Measurements from ENCODE around the gene CENPV.
"Not testable (repeated sequence)": the region's sequence is repeated elsewhere in the genome, so short reads cannot be mapped to it uniquely, and the experiment has no call there.

The CENPV gene

DNA sequence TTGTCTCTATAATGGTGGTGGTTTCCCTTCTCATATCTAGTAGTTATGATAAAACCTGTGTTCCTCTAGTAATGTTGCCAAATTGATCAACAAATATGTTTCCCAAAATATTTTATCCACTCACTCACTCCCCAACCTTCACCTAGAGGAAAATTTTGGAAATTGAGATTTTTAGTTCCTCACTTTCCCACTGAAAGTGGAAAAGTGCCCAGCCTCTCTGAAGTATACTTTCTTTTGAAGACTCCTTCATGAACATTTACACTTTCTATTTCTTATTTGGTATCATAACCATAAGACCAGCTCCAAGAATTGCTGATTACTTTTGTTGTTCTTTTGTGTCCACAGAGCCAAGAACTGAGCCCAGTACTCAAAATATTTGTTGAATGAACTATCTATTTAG lies 5.1 kb upstream of the CENPV start:
- no peak for DNase-seq

DNA sequence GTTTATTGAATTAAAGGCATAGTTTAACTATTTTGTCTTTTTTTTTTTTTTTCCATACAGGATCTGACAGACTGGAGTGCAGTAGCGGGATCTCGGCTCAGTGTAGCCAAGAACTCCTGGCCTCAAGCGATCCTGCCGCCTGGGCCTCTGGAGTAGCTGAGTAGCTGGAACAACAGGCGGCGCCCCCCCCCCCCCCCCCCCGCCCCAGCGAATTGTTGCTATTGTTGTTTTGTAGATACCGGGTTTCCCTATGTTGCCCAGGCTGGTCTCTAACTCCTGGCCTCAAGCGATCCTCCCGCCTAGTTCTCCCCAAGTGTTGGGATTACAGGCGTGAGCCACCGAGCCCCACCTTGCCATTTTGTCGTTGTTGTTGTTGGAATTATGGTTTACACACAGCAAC lies 1.3 kb upstream of the CENPV start:
- no peak for DNase-seq

DNA sequence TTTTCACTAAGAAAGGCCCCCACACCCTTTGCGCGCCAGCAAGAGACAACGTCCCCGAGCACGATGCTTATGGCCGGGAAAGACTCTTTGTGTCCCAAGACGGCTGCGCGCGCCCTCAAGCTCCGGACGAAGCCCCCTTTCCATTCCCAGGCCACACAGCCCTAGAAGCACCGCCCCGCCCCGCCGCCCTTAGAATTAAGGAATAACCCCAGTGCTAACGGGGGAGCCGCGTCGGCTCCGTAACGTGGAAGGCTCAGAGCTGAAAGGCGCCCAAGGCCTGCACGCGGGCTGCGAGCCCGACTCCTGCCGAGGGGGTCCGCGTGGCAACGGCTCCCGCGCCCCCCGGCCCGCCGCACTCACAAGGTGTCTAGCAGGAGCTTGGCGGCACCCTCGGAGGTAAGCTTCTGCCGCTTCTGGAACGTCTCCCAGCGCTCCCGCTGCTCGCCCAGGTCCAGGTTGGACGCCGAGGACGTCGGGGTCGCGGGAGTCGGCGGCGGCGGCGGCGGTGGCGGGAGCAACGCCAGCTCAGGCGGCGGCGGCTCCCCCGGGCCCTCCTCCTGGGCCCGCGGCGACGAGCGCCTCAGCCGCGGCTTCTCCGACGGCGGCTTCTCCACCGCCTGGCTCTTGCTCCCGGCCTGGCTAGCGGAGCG lies 477 bp downstream of the CENPV start:
- DNase-seq: no peak

DNA sequence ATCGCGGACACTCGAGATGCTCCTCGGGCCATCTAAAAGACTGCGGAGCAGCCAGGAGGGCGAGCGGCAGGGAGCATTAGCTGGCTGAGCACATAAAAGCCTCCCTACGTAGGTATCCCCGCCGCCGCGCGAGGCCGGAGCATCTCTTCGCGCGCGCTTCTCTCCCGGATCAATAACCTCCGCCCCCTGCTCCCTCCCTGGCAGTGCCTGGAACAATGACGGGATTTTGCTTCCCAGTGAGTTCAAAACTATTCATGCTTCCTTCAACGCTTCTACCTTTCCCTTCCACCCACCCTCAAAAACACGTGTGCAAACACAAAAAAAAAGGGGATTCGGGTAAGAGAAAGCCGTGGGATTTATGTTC lies 984 bp downstream of the CENPV start:
- peak; percentile 33 for DNase-seq

DNA sequence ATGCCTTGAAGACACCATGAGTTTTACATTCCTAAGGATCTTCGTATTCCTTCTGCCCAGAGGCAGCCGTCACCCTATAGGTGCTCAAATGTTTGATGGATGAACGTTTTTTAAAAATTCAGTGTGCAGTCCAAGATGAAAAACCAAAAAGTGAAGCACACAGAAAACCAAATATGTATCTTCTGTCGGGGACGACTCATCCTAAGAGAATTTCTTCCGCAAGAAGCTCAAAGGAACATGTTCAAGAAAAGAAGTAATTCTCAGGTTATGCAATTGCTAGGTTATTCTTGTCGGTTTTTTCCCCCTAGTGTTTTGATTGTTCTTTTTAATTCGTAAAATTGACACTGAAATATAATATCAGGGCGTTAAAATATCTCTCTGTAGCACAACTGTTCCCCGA lies 1.4 kb downstream of the CENPV start:
- no peak for DNase-seq

DNA sequence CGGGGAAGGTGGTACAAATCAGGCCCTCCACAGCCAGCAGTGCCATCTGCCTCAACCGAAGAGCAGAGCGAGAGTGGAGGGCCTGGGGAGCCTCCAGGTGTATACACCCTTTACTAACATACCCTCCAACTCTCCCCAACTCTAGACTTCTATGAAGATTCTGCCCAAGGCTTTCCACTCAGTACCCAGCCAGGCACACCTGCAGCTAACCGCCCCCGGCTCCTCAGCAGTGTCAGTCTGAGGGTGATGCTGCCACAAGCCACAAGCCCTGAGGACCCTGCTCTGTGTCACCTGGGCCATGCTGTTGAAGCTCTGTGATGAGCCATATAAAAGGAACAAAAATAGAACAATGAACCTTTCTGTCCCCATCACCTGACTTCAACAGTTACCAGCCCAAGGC lies 3.8 kb downstream of the CENPV start:
- DNase-seq: no peak

DNA sequence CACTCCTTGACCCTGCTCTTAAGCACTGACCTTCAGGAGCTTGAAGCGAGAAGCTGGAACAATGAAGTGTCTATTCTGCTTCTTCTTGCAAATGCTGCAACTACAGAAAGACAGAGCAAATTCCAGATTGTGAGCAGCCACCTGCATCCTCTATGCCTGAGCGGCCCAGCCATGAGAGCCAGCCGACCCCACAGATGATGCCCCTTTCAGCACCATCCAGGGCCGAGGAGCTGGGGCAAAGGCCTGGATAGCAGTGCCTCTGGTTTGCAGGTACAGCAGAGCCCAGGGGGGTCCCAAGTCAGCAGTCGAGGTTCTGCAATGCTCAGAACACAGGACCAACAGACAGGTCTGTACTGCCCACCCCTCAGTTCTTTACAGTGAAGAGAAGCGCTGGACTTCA lies 4.7 kb downstream of the CENPV start:
- DNase-seq: no peak

DNA sequence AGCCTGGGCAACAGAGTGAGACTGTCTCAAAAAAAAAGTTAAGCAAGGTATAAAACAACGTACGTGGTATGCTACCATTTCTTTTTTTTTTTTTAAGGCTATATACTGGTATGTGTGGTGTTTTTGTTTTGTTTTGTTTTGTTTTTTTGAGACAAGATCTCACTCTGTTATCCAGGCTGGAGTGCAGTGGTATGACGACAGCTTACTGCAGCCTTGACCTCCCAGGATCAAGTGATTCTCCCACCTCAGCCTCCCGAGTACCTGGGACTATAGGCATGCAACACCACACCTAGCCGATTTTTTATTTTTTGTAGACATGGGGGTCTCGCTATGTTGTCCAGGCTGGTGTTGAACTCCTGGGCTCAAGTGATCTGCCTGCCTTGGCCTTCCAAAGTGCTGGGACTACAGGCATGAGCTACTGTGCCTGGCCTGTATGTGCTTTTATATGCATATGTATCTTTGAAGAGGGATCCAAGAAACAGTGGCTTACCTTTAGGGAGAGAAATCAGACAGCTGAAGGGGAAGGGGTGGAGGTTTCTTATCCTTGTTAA lies 6.5 kb downstream of the CENPV start:
- no peak for DNase-seq

DNA sequence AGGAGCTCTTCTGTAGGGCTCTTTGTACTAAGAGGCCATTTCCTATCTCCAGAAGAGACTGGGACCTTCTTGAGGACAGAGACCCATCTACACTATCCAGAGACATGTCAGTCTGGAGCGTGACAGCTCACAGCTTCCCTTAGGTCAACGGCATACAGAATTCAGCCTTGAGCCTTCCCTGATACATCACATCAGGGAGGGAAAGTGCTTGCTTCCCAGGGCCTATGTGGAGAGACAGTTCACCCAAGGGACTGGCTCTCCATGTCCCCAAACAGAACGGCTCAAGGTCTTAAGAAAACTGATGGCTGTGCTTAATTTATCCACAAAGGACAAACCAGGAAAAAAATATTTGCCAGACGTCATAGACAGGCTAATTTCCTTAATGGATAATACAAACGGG lies 7.7 kb downstream of the CENPV start:
- DNase-seq: no peak

DNA sequence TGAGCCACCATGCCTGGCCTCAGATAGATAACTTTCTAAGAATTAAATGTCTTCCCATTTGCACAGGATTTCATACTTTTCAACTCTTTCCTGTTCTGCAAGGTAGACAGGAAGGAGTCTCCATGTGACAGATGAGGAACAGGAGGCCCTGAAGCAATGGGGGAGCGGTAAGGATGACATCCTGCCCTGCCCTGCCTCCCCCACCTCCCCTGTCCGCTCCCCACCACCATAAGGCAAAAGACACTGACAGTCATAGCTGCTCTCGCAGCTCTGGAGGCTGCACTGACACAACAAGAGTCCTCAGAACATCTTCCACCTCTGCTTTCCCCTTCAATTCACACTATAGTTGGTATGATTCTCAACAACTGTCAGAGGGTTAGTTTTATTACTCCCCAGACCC lies 9.7 kb downstream of the CENPV start:
- no peak for DNase-seq

DNA sequence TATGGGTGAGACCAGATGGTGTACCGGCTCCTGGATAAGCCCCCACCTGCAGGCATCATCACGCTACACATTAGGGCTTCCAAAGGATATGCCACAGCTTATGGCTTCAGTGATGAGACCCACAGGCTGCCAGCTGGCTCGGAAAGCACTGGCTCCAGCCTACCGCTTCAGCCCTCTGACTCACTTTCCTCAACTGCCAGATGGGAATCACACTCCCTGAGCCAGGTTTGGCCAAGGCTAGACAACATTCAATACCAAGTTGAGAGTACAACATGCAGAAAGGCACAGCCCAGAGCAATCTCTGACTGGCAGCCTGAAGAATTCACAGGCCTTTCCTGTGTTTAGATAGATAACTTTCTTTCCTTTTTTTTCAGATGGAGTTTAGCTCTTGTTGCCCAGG lies 10.3 kb downstream of the CENPV start:
- no peak for DNase-seq

DNA sequence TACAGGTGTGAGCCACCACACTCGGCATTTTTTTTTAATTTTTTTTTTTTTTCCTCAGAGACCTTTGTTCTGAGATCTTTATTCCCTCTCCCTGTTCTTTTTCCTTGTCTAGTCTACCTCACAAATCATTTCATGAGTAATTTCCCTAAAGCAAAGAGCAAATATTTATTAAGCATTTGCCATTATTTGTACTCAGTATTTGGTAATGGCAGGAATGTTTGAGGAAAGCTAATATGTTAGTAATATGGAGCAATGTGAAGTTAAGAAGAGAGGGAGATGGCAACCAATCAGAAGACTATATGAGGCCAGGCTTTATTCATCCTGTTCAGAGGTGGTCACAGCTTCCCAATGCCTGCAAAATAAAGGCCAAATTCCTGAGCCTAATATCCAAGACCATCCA lies 13.3 kb downstream of the CENPV start:
- no peak for DNase-seq

DNA sequence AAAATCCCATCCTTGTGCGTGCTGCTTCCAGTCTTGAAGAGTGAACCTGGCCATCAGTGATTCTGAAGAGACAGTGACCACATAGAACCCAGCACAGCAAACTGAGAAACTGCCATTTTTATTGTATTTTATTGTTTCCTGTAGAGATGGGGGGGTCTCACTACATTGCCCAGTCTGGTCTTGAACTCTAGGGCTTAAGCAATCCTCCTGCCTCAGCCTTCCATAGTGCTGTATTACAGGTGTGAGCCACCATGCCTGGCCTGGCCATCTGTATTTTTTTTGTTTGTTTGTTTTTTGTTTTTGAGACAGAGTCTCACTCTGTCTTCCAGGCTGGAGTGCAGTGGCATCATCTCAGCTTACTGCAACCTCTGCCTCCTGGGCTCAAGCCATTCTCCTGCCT lies 13.9 kb downstream of the CENPV start:
- DNase-seq: no peak

DNA sequence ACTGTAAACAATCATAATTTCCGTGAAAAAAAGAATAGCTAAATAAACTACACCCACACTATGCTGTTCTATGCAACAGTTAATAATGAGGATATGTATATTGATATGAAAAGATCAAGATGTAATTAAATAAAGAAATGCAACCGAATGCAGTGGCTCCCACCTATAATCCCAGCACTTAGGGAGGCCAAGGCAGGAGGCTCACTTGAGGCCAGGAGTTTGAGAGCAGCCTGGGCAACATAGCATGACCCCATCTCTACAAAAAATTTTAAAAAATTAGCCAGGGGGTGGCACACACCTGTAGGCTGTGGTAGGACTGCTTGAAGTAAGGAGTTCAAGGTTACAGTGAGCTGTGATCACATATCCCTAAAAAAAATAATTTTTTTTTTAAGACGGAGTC lies 14.9 kb downstream of the CENPV start:
- no peak for DNase-seq

DNA sequence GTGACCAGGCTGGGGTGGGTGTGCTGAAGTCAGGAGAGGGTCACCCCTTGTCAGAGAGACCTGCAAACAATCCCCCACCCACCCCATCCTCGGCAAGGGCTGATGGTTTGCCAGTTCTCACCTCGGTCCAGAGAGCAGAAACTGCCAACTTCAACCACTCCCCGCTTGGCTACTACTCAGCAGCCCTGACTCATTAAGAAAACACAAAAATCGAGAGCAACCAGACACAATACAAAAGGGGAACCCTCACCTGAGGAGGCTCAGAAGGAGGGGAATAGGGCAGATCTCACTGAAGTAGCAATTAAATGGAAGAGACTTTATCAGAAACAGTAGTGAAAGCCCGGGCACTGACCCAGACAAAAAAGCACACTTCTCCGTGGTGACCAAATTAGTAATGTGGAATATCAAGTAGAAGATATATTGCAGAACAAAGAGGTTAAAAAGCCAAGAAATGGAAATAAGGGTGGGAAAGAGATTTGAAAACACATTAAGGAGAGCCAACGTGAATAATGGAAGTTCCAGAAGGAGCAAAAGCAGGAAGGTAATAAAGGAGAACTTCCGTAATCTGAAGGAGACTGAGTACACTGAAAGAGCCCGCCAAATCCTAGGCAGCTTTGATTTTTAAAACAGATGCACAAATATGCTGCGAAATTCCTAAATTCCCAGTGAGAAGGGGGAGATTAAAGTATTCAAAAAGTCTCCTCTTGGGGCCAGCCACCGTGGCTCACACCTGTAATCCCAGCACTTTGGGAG lies 23.6 kb downstream of the CENPV start:
- DNase-seq: peak; percentile 87

DNA sequence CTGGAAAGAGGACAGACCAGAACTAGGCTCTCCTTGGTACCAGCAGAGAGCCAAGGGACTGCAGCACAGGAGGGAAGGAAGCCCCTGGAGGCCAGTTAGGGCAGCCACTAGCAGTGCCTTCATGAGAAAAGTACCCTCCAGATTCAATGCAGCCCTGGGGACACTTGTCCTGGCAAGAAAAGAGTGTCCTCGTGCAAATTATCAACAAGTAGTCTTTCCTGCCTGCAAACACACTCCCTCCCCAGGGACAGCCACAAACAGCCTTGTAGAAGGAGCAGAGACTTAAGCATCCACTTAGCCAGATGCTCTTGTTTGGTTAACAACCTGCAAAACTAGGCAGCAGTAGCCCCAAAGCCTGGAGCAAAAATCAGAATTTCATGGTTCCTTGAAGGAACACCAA lies 24.3 kb downstream of the CENPV start:
- peak; percentile 92 for DNase-seq

DNA sequence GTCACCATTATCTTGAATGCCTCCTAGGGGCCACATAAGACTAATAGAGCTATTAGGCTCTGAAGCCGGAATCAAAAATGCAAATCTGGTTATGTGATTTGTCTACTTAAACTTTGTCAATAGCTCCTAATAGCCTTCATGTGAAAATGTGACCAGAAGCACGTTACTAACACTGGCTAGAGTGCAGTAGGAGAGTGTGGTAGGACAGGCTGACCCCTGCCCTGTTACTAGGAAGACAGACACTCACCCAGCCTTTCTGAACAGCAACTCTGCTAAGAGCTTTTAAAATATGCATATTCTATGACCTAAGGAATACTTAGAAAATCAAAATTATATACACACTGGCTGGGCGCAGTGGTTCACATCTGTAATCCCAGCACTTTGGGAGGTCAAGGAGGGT lies 26.3 kb downstream of the CENPV start:
- DNase-seq: no peak

DNA sequence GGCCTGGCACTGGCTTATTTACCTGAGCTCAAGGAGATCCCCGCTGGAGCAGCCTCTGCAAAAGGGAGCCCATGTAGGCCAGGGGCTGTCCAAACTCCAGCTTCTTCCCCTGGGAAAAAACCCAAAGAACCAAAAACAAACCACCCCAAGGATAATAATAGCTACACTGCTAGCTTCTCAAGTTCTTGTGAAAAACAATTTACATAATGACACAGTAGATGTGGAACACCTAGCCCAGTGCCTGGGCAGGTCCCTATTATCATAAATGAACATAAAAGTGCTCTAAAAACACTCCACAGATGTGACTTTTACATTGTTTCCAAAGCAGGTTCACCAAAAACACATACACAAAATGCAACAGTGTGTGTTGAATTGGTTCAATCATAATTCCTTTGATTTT lies 27.3 kb downstream of the CENPV start:
- DNase-seq: no peak

DNA sequence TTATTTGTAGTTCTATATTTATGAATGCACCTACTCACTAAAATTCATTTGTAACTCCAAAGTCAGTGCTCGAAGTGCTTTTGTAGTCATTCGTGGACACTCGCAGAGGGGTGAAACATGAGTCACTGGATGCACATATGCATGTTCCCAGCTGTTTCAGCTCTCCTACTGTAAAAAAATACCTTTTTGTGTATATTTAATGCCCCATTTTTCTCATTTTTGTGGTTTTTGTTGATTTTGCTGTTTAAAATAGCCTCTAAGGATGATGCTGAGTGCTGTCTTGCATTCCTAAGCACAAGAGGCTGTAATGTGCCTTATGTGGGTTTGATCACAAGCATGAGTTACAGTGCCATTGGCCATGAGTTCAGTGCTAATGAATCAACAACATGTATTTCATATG lies 30.6 kb downstream of the CENPV start:
- DNase-seq: no peak

DNA sequence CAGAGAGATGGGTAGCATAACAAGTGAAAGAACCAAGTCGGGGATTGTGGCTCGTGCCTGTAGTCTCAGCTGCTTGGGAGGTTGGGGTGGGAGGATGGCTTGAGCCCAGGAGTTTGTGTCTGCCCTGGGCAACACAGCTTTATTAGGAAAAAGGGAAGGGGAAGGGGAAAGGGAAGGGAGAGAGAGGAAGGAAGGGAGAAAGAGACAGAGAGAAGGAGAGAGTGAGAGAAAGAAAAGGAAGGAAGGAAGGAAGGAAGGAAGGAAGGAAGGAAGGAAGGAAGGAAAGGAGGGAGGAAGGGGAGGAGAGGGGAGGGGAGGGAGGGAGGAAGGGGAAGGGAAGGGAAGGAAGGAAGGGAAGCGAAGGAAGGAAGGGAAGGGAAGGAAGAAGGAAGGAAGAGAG lies 33.3 kb downstream of the CENPV start:
- no peak for DNase-seq

DNA sequence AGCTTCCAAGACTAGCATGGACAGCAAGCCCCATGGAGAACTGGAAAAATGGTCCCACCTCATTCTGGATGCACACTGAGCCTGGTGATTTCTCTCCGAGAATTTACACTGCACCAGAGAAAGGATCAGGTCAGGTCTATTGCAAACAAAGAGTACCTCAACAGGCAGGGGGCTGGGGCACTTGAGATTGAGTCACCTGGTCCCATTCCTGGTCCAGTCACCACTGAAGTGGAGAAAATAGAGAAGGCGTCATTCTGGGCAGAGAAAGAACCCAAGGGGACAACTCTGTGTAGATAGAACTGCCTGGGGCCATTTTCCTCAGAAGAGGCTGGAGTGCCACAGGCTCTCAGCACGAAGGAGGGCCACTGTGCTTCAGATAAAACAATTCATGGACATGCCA lies 38.4 kb downstream of the CENPV start:
- DNase-seq: peak; percentile 26

DNA sequence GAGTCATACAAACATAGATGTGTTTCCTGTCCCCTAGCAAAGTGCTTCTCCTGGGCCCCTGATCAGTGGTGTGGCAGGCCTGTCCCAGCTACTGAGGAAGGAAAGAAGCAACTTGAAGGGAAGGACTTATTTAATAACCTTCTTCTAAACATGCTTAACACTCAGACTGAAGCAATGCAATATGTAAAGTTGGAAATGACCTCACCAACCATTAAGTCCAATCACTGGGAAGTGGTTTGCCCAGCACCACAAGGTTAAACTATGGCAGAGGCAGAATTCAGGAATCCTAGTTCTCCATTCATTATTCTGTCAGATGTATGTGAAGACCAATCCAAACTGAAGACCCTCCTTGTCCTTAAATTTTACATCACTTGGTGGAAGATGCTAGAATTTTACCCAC lies 39.1 kb downstream of the CENPV start:
- no peak for DNase-seq

DNA sequence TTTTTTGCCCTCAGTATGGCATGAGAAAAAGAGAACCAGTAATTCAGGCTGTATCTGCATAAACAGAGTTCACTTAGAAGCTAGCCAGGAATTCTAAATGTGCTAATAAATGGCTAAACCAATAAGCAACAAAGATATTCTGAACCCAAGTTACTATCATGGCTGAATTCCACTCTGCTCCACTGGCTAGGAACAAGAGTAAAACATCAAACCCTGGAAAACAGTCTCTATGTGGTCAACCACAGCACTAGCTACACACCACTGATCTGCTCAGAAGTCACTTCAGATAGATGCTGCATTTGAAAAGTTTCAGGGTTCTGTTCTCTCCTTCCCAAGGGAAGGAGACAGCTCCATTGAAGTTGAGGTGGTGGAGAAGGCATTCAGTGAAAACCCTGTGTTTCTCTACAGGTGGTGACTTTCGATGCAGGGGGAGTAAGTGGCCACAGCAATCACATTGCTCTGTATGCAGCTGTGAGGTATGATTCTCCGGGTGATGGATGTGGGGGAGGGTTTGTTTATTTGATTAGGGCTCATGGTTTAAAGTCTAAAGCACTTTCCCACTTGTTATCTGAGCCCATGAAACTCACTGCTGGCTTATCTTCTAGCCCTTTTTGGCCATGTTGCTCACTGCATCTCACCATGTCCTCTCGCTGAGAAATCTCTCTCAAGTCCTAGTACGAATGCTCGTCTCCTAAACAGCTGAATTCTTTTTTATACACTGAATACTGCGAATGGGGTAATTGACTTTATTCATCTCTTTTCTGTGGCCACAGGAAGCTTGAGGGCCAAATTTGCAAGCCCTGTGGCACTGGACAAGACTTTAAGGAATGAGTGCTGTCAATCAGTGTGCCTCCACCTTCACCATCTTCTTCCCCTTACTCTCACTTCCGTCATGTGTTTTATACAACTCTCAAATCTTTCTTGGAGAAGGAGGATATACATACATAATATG lies 39.9 kb downstream of the CENPV start:
- peak; percentile 8 for DNase-seq

DNA sequence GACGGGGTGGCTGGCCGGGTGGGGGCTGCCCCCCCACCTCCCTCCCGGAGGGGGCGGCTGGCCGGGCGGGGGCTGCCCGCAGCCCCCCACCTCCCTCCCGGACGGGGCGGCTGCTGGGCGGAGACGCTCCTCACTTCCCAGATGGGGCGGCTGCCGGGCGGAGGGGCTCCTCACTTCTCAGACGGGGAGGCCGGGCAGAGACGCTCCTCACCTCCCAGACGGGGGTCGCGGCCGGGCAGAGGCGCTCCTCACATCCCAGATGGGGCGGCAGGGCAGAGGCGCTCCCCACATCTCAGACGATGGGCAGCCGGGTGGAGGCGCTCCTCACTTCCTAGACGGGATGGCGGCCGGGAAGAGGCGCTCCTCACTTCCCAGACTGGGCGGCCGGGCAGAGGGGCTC lies 41.2 kb downstream of the CENPV start:
- DNase-seq: not testable (repeated sequence)
